ENCODE data around the gene DNAJC18. TPM values are rescaled to one million over a fixed set of nuclear protein-coding genes. Genes with fewer than 3 reads are reported as not detected.

Gene DNAJC18
- total RNA-seq, 1 donor: 4.6 TPM

GRCh38 chr5:139406963-139407362, 32.4 kb downstream of the DNAJC18 start:
- no peak for DNase-seq (ENCODE audit: low read depth in 2 of 3, low spot score in 2 of 3)

- DNase-seq (ENCODE audit: low read depth in 2 of 3, low spot score in 2 of 3): no peak
Observed at GRCh38 chr5:139404484-139404840, 34.9 kb downstream of the DNAJC18 start.

GRCh38 chr5:139403787-139404483, 35.4 kb downstream of the DNAJC18 start, which contains the start of gene SPATA24:
Gene SPATA24, minus strand, starts transcription at chr5:139404089. Its CDS starts 29 bp downstream, at chr5:139404060.
- DNase-seq (ENCODE audit: low read depth in 2 of 3, low spot score in 2 of 3): peak; percentile 89 to 99 (median 98)

- no peak for DNase-seq (ENCODE audit: low read depth in 2 of 3, low spot score in 2 of 3)
Observed at GRCh38 chr5:139403418-139403786, 35.9 kb downstream of the DNAJC18 start.

GRCh38 chr5:139402561-139403158, 36.7 kb downstream of the DNAJC18 start:
- peak in 1 of 3 donors; percentile 46 for DNase-seq (ENCODE audit: low read depth in 2 of 3, low spot score in 2 of 3)

GRCh38 chr5:139401546-139401945, 37.8 kb downstream of the DNAJC18 start:
- no peak for DNase-seq (ENCODE audit: low read depth in 2 of 3, low spot score in 2 of 3)

- DNase-seq (ENCODE audit: low read depth in 2 of 3, low spot score in 2 of 3): no peak
Observed at GRCh38 chr5:139399501-139400121, 39.7 kb downstream of the DNAJC18 start.

- DNase-seq (ENCODE audit: low read depth in 2 of 3, low spot score in 2 of 3): no peak
Observed at GRCh38 chr5:139397921-139398320, 41.4 kb downstream of the DNAJC18 start.

GRCh38 chr5:139396691-139397090, 42.6 kb downstream of the DNAJC18 start:
- DNase-seq (ENCODE audit: low read depth in 2 of 3, low spot score in 2 of 3): no peak

GRCh38 chr5:139395844-139396640, 43.3 kb downstream of the DNAJC18 start:
- no peak for DNase-seq (ENCODE audit: low read depth in 2 of 3, low spot score in 2 of 3)

GRCh38 chr5:139394654-139395566, 44.4 kb downstream of the DNAJC18 start, which contains the start of gene PROB1:
Gene PROB1, minus strand, starts transcription at chr5:139395104. Its CDS starts 23 bp downstream, at chr5:139395081.
- DNase-seq (ENCODE audit: low read depth in 2 of 3, low spot score in 2 of 3): no peak

- peak in 2 of 3 donors; percentile 68 to 70 for DNase-seq (ENCODE audit: low read depth in 2 of 3, low spot score in 2 of 3)
Observed at GRCh38 chr5:139394123-139394653, 45.1 kb downstream of the DNAJC18 start.

GRCh38 chr5:139393497-139394122, 45.7 kb downstream of the DNAJC18 start:
- no peak for DNase-seq (ENCODE audit: low read depth in 2 of 3, low spot score in 2 of 3)

GRCh38 chr5:139392678-139393496, 46.4 kb downstream of the DNAJC18 start:
- peak; percentile 47 to 92 (median 92) for DNase-seq (ENCODE audit: low read depth in 2 of 3, low spot score in 2 of 3)

GRCh38 chr5:139392324-139392677, 47.0 kb downstream of the DNAJC18 start:
- DNase-seq (ENCODE audit: low read depth in 2 of 3, low spot score in 2 of 3): no peak

GRCh38 chr5:139391570-139392323, 47.6 kb downstream of the DNAJC18 start:
- DNase-seq (ENCODE audit: low read depth in 2 of 3, low spot score in 2 of 3): peak in 1 of 3 donors; percentile 20

GRCh38 chr5:139390639-139391569, 48.4 kb downstream of the DNAJC18 start:
- DNase-seq (ENCODE audit: low read depth in 2 of 3, low spot score in 2 of 3): no peak
